Lower leg skin (tissue), 3 donors: ENCODE measurements around the gene UNC79.

ENCODE experiments used
- CTCF ChIP-seq, 3 donors: fragments of 450-650 bp; IDR thresholded peaks; one replicate each; pipeline ENCODE4 v1.5.1; 2016; ENCODE audit warnings: antibody characterized with exemption in 3 of 3, mild to moderate bottlenecking in 3 of 3, moderate library complexity in 2 of 3
- POLR2A ChIP-seq, 2 donors: fragments of 450-650 bp; IDR thresholded peaks; one replicate each; pipeline ENCODE4 v1.6.1; 2016 to 2017; ENCODE audit warnings: antibody characterized with exemption in 2 of 2, mild to moderate bottlenecking in 1 of 2, moderate library complexity in 1 of 2

GRCh38 chr14:93476305-93476704, 45.6 kb downstream of the UNC79 start:
- TF ChIP-seq CTCF (IDR thresholded peaks at IDR 0.05) (no peak), POLR2A (IDR thresholded peaks at IDR 0.05) (no peak)
